ENCODE results near the gene GNGT1. TPM values are rescaled to one million over a fixed set of nuclear protein-coding genes. Genes with fewer than 3 reads are reported as not detected.

GNGT1 gene
- total RNA-seq, 1 donor: not detected

GRCh38 chr7:93923942-93924341 lies 17.6 kb downstream of the GNGT1 start:
- peak; percentile 44 for DNase-seq (ENCODE audit: low read depth)
- H3K4me3 ChIP-seq (ENCODE audit: low read depth, low read length): peak overlapping the region; percentile 86
- TF ChIP-seq CTCF (IDR thresholded peaks at IDR 0.05; ENCODE audit: insufficient read depth, low read depth, low read length): no peak

- TF ChIP-seq CTCF (IDR thresholded peaks at IDR 0.05; ENCODE audit: insufficient read depth, low read depth, low read length): no peak
- H3K4me3 ChIP-seq (ENCODE audit: low read depth, low read length): no peak overlapping the region
- DNase-seq (ENCODE audit: low read depth): no peak
Measured at GRCh38 chr7:93926800-93927199, 20.4 kb downstream of the GNGT1 start.

- H3K4me3 ChIP-seq (ENCODE audit: low read depth, low read length): no peak overlapping the region
- no peak for DNase-seq (ENCODE audit: low read depth)
- no peak for TF ChIP-seq CTCF (IDR thresholded peaks at IDR 0.05; ENCODE audit: insufficient read depth, low read depth, low read length)
Measured at GRCh38 chr7:93927585-93927984, 21.2 kb downstream of the GNGT1 start.

GRCh38 chr7:93931655-93932054 lies 25.3 kb downstream of the GNGT1 start:
- TF ChIP-seq CTCF (IDR thresholded peaks at IDR 0.05; ENCODE audit: insufficient read depth, low read depth, low read length): no peak
- no peak for DNase-seq (ENCODE audit: low read depth)
- no peak overlapping the region for H3K4me3 ChIP-seq (ENCODE audit: low read depth, low read length)

GRCh38 chr7:93933156-93933555 lies 26.8 kb downstream of the GNGT1 start:
- no peak for DNase-seq (ENCODE audit: low read depth)
- H3K4me3 ChIP-seq (ENCODE audit: low read depth, low read length): no peak overlapping the region
- no peak for TF ChIP-seq CTCF (IDR thresholded peaks at IDR 0.05; ENCODE audit: insufficient read depth, low read depth, low read length)

GRCh38 chr7:93935102-93935501 lies 28.7 kb downstream of the GNGT1 start:
- DNase-seq (ENCODE audit: low read depth): no peak
- TF ChIP-seq CTCF (IDR thresholded peaks at IDR 0.05; ENCODE audit: insufficient read depth, low read depth, low read length): no peak
- no peak overlapping the region for H3K4me3 ChIP-seq (ENCODE audit: low read depth, low read length)

GRCh38 chr7:93937818-93938217 lies 31.5 kb downstream of the GNGT1 start:
- DNase-seq (ENCODE audit: low read depth): no peak
- TF ChIP-seq CTCF (IDR thresholded peaks at IDR 0.05; ENCODE audit: insufficient read depth, low read depth, low read length): no peak

More at GRCh38 chr7:93937818-93938217, 31.5 kb downstream of the GNGT1 start:
- H3K4me3 ChIP-seq (ENCODE audit: low read depth, low read length): no peak overlapping the region
